ENCODE measurements around the gene RTP5. TPM values are rescaled to one million over a fixed set of nuclear protein-coding genes. Genes with fewer than 3 reads are reported as not detected.

Gene RTP5
- total and polyA plus RNA-seq, 2 of the 8 experiments (the other 6 are each of a cell fraction or from before 2014, with no cell fraction given) = not detected

DNA sequence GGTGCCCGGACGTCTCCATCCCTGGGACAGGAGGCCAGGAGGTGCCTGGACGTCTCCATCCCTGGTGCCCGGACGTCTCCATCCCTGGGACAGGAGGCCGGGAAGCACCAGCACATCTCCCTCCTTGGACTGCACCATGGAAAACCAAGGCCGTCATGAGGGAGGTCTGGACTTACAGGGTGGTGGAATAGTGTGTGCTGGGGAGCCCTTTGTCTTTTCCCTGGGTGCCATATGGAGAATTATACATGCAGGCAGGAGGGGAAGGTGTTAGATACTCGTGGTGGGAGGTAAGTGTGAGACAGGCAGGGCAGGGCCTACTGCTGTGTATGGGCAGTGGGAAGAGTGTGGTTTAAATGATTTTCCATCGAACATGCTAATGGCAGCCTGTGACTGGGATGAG is 52.9 kb downstream of the RTP5 start:
- Histone ChIP-seq H3K4ac (replicated peaks; ENCODE audit: insufficient read length, low read depth, low read length) (no peak overlapping the region), H3K4me2 (ENCODE audit: insufficient read depth in 1 of 2, low read depth in 2 of 2, low read length in 2 of 2) (no peak overlapping the region), H3K9ac (replicated peaks in 1 of 4; ENCODE audit: extremely low read depth in 1 of 4, low read depth in 3 of 4, low read length in 3 of 4) (no peak overlapping the region), H3K79me1 (ENCODE audit: low read depth, low read length) (no peaks in the 10 kb centered on the region), H3K27me3 (replicated peaks in 1 of 4; ENCODE audit: control insufficient read depth in 3 of 4, extremely low read depth in 1 of 4, insufficient read depth in 3 of 4, low read length in 3 of 4) (no peaks in the 10 kb centered on the region), H3K23ac (ENCODE audit: insufficient read length) (no peak overlapping the region), H2BK120ac (replicated peaks; ENCODE audit: low read depth, low read length) (no peak overlapping the region), H4K8ac (ENCODE audit: extremely low read depth, insufficient read depth, low read length) (no peak overlapping the region), H3K36me3 (ENCODE audit: control insufficient read depth in 2 of 4, insufficient read depth in 4 of 4, low read length in 3 of 4) (no peaks in the 10 kb centered on the region), H2BK12ac (ENCODE audit: low read depth, low read length) (no peak overlapping the region), H3K9me3 (ENCODE audit: insufficient read depth in 2 of 2, low read depth in 1 of 2, low read length in 1 of 2) (no peaks in the 10 kb centered on the region; a peak in 1 of 4 replicates), H4K20me1 (replicated peaks in 1 of 2; ENCODE audit: control insufficient read depth in 1 of 2, insufficient read depth in 2 of 2, low read length in 2 of 2) (no peaks in the 10 kb centered on the region), H3K18ac (ENCODE audit: extremely low read depth, low read length) (no peak overlapping the region), H3K14ac (ENCODE audit: insufficient read length) (no peak overlapping the region), H2BK20ac (ENCODE audit: low read length) (no peak overlapping the region), H4K91ac (replicated peaks; ENCODE audit: insufficient read length, low read length) (no peak overlapping the region), H3K56ac (replicated peaks; ENCODE audit: insufficient read length, low read depth, low read length) (no peak overlapping the region), H3K4me3 (ENCODE audit: extremely low read depth in 1 of 4, insufficient read depth in 2 of 4, low read depth in 3 of 4, low read length in 4 of 4) (no peak overlapping the region), H3K27ac (ENCODE audit: low read depth, low read length) (no peak overlapping the region), H2AK5ac (ENCODE audit: low read depth, low read length) (no peak overlapping the region), H2BK15ac (ENCODE audit: low read length) (no peak overlapping the region), H2AFZ (ENCODE audit: low read length) (no peak overlapping the region), H3K4me1 (replicated peaks in 1 of 4; ENCODE audit: control insufficient read depth in 3 of 4, insufficient read depth in 4 of 4, low read length in 3 of 4) (peaks cover 0 to 3% (median under 1%) of the 10 kb centered on the region in 4 experiments; a peak in 2 of 7 replicates), H3K23me2 (ENCODE audit: low read depth, low read length) (no peaks in the 10 kb centered on the region), H3K79me2 (ENCODE audit: control insufficient read depth in 1 of 2, insufficient read depth in 2 of 2, low read length in 2 of 2) (no peaks in the 10 kb centered on the region), H4K5ac (ENCODE audit: insufficient read length, low read depth, low read length) (no peak overlapping the region), H2BK5ac (ENCODE audit: low read depth, low read length) (no peak overlapping the region)
- FAIRE-seq (no peak), DNase-seq (ENCODE audit: low read depth in 1 of 2, low spot score in 2 of 2) (no peak)
- CTCF ChIA-PET (ENCODE audit: partially characterized antibody) = interaction anchor here (0.9 to 1.1 kb wide), 2 partner anchors 25 to 27 kb away, joined by 3 to 4 read pairs; no protein-coding TSS in a partner anchor
- POLR2A ChIA-PET (ENCODE audit: partially characterized antibody) = no interaction called here
- 89% methylated on average over 6 of the region's 9 CpGs; no CpG with 5 or more reads in 1 of the 2 experiments for WGBS, 2 experiments (ENCODE audit: extremely low coverage in 1 of 2, insufficient coverage in 1 of 2, insufficient read length in 1 of 2, insufficient replicate concordance in 2 of 2, low coverage in 1 of 2, low lambda C conversion rate in 2 of 2, missing lambda C conversion rate in 1 of 2)
- TF ChIP-seq TEAD4 (IDR thresholded peaks at IDR 0.05; ENCODE audit: low read depth, low read length) (no peak), SIX5 (IDR thresholded peaks at IDR 0.05; ENCODE audit: low read depth, low read length) (no peak), POLR2AphosphoS5 (IDR thresholded peaks at IDR 0.05; ENCODE audit: low read depth, low read length) (no peak), GABPA (IDR thresholded peaks at IDR 0.05; ENCODE audit: borderline replicate concordance, insufficient read depth, low read length) (no peak), CTBP2 (IDR thresholded peaks at IDR 0.05; ENCODE audit: borderline replicate concordance, insufficient read depth, insufficient read length, low read length) (no peak), SIN3A (conservative IDR thresholded peaks at IDR 0.05 in 1 of 2, IDR thresholded peaks at IDR 0.05 in 1 of 2; ENCODE audit: low read depth in 1 of 2, low read length in 2 of 2) (no peak), ASH2L (IDR thresholded peaks at IDR 0.05; ENCODE audit: low read length) (no peak), SP1 (IDR thresholded peaks at IDR 0.05; ENCODE audit: low read depth, low read length) (no peak), SP4 (IDR thresholded peaks at IDR 0.05; ENCODE audit: low read length) (no peak), KDM1A (IDR thresholded peaks at IDR 0.05; ENCODE audit: borderline replicate concordance, low read length) (no peak), SAP30 (IDR thresholded peaks at IDR 0.05; ENCODE audit: insufficient read depth, insufficient replicate concordance, low read length) (no peak), RNF2 (IDR thresholded peaks at IDR 0.05; ENCODE audit: borderline replicate concordance, low read depth, low read length, missing control alignments, poor library complexity, severe bottlenecking) (no peak), JUN (IDR thresholded peaks at IDR 0.05; ENCODE audit: low read depth, low read length) (no peak)
